ENCODE results near the gene CACNA1G.

The CACNA1G gene

GRCh38 chr17:50549256-50549941 is 11.1 kb upstream of the CACNA1G start:
- no peak for DNase-seq

- no peak for DNase-seq
These were observed 10.5 kb upstream of the CACNA1G start for GRCh38 chr17:50549969-50550368.

GRCh38 chr17:50550661-50551432 is 9.7 kb upstream of the CACNA1G start:
- no peak for DNase-seq

GRCh38 chr17:50551433-50551815 is 9.1 kb upstream of the CACNA1G start:
- DNase-seq: no peak

- DNase-seq: no peak
These were observed 8.6 kb upstream of the CACNA1G start for GRCh38 chr17:50551884-50552283.

GRCh38 chr17:50554201-50554600 is 6.3 kb upstream of the CACNA1G start:
- DNase-seq: no peak

- DNase-seq: no peak
These were observed 3.7 kb upstream of the CACNA1G start for GRCh38 chr17:50556803-50557202.

- no peak for DNase-seq
These were observed 2.9 kb upstream of the CACNA1G start for GRCh38 chr17:50557630-50558029.

GRCh38 chr17:50558091-50558490 is 2.4 kb upstream of the CACNA1G start:
- DNase-seq: no peak

- DNase-seq: no peak
These were observed 2.0 kb upstream of the CACNA1G start for GRCh38 chr17:50558581-50558940.

- no peak for DNase-seq
These were observed 1.4 kb upstream of the CACNA1G start for GRCh38 chr17:50558941-50559614.

- no peak for DNase-seq
These were observed 786 bp upstream of the CACNA1G start for GRCh38 chr17:50559674-50560184.

- DNase-seq: no peak
These were observed 623 bp downstream of the CACNA1G start for GRCh38 chr17:50560931-50561745.

- no peak for DNase-seq
These were observed 1.2 kb downstream of the CACNA1G start for GRCh38 chr17:50561746-50562141.

- DNase-seq: no peak
These were observed 2.0 kb downstream of the CACNA1G start for GRCh38 chr17:50562242-50563091.

- DNase-seq: no peak
These were observed 2.6 kb downstream of the CACNA1G start for GRCh38 chr17:50563092-50563511.

GRCh38 chr17:50564916-50565315 is 4.4 kb downstream of the CACNA1G start:
- DNase-seq: no peak

- DNase-seq: no peak
These were observed 5.2 kb downstream of the CACNA1G start for GRCh38 chr17:50565402-50566350.

- no peak for DNase-seq
These were observed 6.4 kb downstream of the CACNA1G start for GRCh38 chr17:50566886-50567285.

GRCh38 chr17:50568659-50569058 is 8.1 kb downstream of the CACNA1G start:
- DNase-seq: no peak

- no peak for DNase-seq
These were observed 9.1 kb downstream of the CACNA1G start for GRCh38 chr17:50569592-50569991.
